Nephron (organoid): ENCODE measurements around the gene CA12.

Source experiments
- H3K27ac Mint-ChIP-seq, 3 experiments: 2 replicates each; pipeline ENCODE4 v1.8.0; 2020; ENCODE audit warnings: mixed read lengths in 3 of 3, mild to moderate bottlenecking in 2 of 3, moderate library complexity in 1 of 3
- H3K27me3 Mint-ChIP-seq: 2 replicates; pipeline ENCODE4 v1.8.0; 2021; ENCODE audit warnings: low read depth, mild to moderate bottlenecking, moderate library complexity, mixed read lengths
- H3K36me3 Mint-ChIP-seq: 2 replicates; pipeline ENCODE4 v1.8.0; 2020; ENCODE audit warnings: low read depth, mixed read lengths
- H3K4me1 Mint-ChIP-seq: 2 replicates; pipeline ENCODE4 v1.8.0; 2020; ENCODE audit warnings: mixed read lengths
- H3K4me3 Mint-ChIP-seq, 3 experiments: 2 replicates each; pipeline ENCODE4 v1.8.0; 2020; ENCODE audit warnings: mild to moderate bottlenecking in 3 of 3, mixed read lengths in 3 of 3, moderate library complexity in 2 of 3
- H3K9me3 Mint-ChIP-seq: 2 replicates; pipeline ENCODE4 v1.8.0; 2020; ENCODE audit warnings: mixed read lengths
- CTCF ChIP-seq, 3 experiments: fragments of 200-600 bp; sonication (generic); IDR thresholded peaks; one replicate each; pipeline ENCODE4 v1.5.0; 2021; ENCODE audit warnings: antibody characterized with exemption in 3 of 3; ENCODE audit not compliant: unreplicated experiment in 3 of 3

Gene CA12

GRCh38 chr15:63318344-63318743 is 63.3 kb downstream of the CA12 start:
- Mint-ChIP-seq H3K27ac (peak overlapping the region in 1 of 3 experiments; percentile 92), H3K4me1 (no peaks in the 10 kb centered on the region), H3K9me3 (peaks cover 4% of the 10 kb centered on the region), H3K4me3 (no peak overlapping the region), H3K27me3 (peaks cover 4% of the 10 kb centered on the region), H3K36me3 (no peaks in the 10 kb centered on the region)
- no peak for TF ChIP-seq CTCF (IDR thresholded peaks at IDR 0.05; ENCODE audit: unreplicated experiment in 3 of 3)

GRCh38 chr15:63314409-63314808 is 67.2 kb downstream of the CA12 start:
- TF ChIP-seq CTCF (IDR thresholded peaks at IDR 0.05; ENCODE audit: unreplicated experiment in 3 of 3): no peak
- Mint-ChIP-seq H3K4me1 (no peaks in the 10 kb centered on the region), H3K9me3 (peaks cover 4% of the 10 kb centered on the region), H3K36me3 (no peaks in the 10 kb centered on the region), H3K27ac (no peak overlapping the region), H3K27me3 (no peaks in the 10 kb centered on the region), H3K4me3 (no peak overlapping the region)

GRCh38 chr15:63313825-63314224 is 67.8 kb downstream of the CA12 start:
- H3K27ac Mint-ChIP-seq: no peak overlapping the region
- no peak for TF ChIP-seq CTCF (IDR thresholded peaks at IDR 0.05; ENCODE audit: unreplicated experiment in 3 of 3)
- no peaks in the 10 kb centered on the region for H3K27me3 Mint-ChIP-seq
- peaks cover 4% of the 10 kb centered on the region for H3K9me3 Mint-ChIP-seq
- H3K4me1 Mint-ChIP-seq: no peaks in the 10 kb centered on the region
- no peaks in the 10 kb centered on the region for H3K36me3 Mint-ChIP-seq
- H3K4me3 Mint-ChIP-seq: no peak overlapping the region

- no peak for TF ChIP-seq CTCF (IDR thresholded peaks at IDR 0.05; ENCODE audit: unreplicated experiment in 3 of 3)
- H3K4me1 Mint-ChIP-seq: no peaks in the 10 kb centered on the region
- H3K36me3 Mint-ChIP-seq: no peaks in the 10 kb centered on the region
- no peaks in the 10 kb centered on the region for H3K9me3 Mint-ChIP-seq
- no peaks in the 10 kb centered on the region for H3K27me3 Mint-ChIP-seq
- H3K4me3 Mint-ChIP-seq: no peak overlapping the region
- H3K27ac Mint-ChIP-seq: peak overlapping the region in 1 of 3 experiments; percentile 13
Observed at GRCh38 chr15:63312286-63312685, 69.4 kb downstream of the CA12 start.

- no peak overlapping the region for H3K4me3 Mint-ChIP-seq
- no peaks in the 10 kb centered on the region for H3K36me3 Mint-ChIP-seq
- no peaks in the 10 kb centered on the region for H3K27me3 Mint-ChIP-seq
- H3K27ac Mint-ChIP-seq: no peak overlapping the region
- no peaks in the 10 kb centered on the region for H3K4me1 Mint-ChIP-seq
- H3K9me3 Mint-ChIP-seq: no peaks in the 10 kb centered on the region
- no peak for TF ChIP-seq CTCF (IDR thresholded peaks at IDR 0.05; ENCODE audit: unreplicated experiment in 3 of 3)
Observed at GRCh38 chr15:63310646-63311045, 71.0 kb downstream of the CA12 start.

- no peak for TF ChIP-seq CTCF (IDR thresholded peaks at IDR 0.05; ENCODE audit: unreplicated experiment in 3 of 3)
- no peaks in the 10 kb centered on the region for H3K4me1 Mint-ChIP-seq
- H3K27me3 Mint-ChIP-seq: no peaks in the 10 kb centered on the region
- H3K27ac Mint-ChIP-seq: no peak overlapping the region
- no peak overlapping the region for H3K4me3 Mint-ChIP-seq
- H3K36me3 Mint-ChIP-seq: no peaks in the 10 kb centered on the region
- H3K9me3 Mint-ChIP-seq: no peaks in the 10 kb centered on the region
Observed at GRCh38 chr15:63308947-63309346, 72.7 kb downstream of the CA12 start.
